GM18499 (cell line): ENCODE data around the gene TRIM17.

Source experiments
- ATAC-seq: cut with Tn5 transposase; IDR thresholded peaks from one replicate; pipeline ENCODE4 v1.9.1; 2021; ENCODE audit warnings: moderate number of reproducible peaks; ENCODE audit not compliant: insufficient read depth, unreplicated experiment

TRIM17 gene

GRCh38 chr1:228404107-228404720 is 12.4 kb downstream of the TRIM17 start:
- ATAC-seq, result no peak

DNA sequence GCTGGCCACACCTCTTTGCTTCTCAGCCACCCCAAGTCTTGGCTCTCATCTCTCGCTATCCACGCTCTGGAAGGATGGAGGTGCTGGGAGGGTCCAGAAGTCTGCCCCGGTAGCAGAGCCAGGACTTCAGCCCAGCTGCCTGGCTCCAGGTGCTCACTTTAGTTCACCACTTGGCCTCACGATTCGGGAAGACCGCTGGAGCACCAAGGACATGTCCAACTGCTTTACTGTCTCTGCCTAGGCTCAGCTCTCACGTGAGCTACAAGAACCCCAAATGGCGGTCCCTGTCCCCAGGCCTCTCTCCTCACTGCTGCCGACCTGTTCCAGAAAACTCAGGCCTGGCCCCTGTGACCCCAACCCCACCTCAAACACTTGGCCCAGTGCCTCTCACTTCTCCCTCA is 13.4 kb downstream of the TRIM17 start:
- no peak for ATAC-seq

DNA sequence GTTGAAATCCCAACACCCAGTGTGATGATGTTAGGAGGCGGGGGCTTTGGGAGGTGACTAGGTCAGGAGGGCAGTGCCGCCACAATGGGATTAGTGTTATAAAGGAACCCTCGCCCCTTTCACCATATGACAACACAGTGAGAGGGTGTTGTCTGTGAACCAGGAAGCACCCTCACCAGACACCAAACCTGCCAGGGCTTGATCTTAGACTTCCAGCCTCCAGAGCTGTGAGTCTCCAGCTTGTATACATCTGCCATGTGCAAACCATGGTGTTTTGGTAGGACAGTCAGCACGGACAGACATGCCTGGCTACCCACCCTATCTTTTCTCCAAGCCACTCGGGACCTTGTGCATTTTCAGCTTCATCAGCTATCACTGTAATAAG is 14.0 kb downstream of the TRIM17 start:
- no peak for ATAC-seq

DNA sequence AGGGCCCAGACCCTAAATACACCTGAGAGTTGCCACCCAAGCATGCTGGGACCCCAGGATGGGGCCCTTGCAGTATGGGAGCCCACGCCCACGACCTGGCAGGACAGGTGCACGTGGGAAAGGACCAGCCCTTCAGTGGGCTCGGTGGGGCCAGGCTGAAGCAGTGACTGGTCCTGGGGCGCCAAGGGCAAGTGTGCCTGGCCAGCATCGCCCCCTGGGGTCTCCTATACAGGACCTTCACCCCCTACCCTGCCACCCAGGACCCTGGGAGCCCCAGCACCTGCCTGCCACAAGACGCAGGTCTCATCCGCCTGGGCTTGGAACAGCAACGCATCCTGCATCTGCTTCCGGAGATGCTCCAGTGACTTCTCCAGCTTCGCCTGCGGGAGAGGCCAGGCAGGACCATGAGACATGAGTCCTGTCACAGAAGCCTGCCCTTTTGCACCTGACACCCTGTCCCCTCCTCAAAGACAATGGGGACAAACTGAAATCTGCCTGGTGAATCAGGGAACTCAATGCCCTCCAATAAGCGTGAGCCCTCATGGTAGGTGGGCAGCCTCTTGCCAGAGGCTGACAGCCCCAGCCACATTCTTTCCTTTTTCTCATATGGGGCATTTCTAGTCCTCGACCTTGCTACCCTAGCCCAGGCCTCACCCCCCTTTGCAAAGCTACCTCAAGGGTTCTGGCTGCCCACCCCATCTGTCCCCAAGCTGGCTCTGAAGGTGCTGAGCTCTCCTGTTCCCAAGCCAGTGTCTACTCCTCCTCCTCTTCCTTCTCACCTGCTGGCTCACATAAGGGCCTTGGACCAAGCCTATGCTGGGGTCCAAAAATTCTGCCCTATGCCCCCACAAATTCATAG is 14.7 kb downstream of the TRIM17 start:
- ATAC-seq, result no peak

DNA sequence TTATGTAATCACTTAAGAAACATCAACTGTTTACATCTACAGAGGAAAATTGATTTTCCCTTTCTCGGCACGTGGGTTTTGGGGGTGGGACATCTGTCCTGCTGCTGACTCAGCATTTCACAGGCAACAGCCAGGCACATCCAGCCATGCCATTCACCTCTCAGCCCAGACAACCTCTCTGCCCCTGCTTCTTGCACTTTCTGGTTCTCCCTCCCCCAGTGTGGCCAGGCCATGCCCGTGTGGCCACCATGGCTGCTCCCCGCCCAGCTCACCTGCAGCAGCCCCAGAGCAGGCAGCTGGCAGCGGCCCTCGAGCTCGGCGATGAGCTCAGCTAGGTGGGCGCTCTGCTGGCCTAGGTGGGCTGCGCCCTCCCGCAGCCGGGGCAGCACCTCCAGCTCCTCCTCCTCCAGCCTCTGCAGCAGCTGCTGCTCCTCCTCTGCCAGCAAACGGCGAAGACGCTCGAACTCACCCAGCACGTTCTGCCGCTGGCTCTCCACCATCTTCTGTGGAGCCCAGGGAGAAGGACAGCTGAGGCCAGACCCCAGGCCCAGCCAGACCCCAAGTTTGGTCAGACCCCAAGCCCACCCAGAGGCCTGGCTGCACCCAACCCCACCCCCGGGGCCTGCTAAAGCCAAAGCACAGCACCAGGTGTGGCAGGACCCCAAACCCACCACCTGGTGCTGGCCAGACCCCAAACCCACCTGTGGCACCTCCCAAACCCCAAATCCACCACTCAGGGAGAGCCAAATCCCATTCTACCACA is 15.8 kb downstream of the TRIM17 start:
- no peak for ATAC-seq

DNA sequence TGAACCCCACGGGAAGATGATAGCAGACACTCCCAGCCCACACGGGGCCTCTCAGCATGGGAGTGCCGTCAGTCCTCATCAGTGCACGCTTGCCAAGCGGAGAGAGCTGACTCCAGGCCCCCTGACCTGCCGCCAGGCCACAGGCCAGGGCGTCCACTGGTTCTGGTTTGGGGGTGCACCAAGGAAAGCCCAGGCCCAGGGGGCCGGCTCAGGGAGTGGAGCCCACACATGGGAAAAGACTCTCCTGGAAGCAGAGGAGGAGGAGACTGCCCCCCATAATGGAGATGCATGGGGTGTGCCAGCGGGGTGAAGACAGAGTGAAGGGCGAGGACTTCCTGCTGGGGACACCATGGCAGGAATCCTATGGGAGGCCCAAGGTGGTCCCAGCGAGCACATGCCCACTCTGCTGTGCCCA is 16.4 kb downstream of the TRIM17 start:
- ATAC-seq, result no peak

- ATAC-seq, result no peak
Observed at GRCh38 chr1:228399531-228400236, 17.0 kb downstream of the TRIM17 start.

DNA sequence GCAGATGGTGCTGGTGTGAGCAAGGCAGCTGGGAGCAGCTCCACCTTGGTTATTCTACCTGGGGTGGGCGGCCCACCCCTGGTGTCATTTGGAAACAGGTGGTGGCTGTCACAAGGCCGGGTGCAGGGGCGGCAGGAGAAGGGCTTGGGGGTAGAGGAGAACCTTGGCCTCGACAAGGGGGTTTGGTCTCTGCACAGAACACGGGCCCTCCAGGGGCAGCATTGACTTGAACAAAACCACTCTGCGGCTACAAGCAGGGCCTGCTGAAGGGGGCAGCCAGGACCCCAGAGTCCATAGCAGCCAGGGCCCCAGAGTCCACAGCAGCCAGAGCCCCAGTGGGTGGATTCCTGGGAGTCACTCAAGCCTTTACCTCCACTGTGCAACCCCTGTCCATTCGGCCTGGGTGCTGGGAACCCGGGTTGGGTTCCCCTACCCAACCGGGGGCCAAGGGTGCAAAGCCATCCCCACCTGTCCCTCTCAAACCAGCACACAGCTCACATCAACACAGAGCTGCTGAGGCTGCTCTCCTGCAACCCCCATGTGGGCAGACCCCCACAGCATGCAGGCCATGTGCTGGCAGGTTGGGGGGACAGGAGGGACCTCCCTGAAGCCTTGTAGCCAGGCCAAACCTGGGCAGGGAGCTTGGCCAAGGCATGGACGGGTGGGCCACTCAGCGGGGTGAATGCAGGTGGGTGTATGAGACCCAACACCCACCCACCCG is 17.8 kb downstream of the TRIM17 start:
- no peak for ATAC-seq

- ATAC-seq, result no peak
Observed at GRCh38 chr1:228397966-228398365, 18.7 kb downstream of the TRIM17 start.

DNA sequence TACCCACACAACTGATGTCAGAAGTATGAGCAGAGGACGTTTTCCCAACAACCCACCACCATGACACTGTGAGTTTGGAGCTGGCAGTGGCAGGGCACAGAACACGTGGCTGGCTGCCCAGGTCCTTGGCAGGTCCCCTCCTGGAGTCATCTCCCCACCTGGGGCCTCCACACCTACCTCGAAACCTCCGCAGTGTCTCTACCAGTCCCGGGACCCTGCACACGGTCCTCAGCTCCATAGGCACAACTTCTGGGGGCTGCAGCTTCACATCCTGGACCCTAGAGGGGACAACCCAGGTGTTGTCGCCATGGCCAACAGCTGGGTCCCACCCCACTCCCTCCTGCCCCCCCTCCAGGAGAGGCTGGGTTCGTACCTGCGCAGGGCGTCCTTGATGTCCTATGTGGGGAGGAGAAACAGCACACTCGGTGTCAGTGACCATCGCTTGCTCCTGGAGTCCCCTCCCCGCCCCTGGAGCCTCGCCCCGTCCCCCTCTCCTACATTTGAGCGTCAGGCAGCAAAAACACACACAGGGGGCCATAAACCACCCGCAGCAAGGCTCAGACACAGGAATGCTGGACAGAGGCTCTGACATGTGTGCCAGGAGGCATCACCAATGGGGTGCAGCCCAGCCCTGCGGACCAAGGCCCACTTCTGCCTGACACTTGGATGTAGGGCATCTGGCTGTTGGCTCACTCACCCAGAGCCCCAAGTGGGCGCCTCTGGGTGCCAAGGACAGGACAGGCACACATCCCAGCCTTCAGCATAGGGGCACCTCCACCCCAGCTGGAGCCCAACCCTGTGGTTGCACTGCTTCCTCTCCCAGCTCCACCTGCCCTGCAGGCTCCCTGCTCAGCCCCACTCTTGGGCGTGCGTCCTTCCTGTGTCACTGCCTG is 19.6 kb downstream of the TRIM17 start:
- ATAC-seq, result no peak

DNA sequence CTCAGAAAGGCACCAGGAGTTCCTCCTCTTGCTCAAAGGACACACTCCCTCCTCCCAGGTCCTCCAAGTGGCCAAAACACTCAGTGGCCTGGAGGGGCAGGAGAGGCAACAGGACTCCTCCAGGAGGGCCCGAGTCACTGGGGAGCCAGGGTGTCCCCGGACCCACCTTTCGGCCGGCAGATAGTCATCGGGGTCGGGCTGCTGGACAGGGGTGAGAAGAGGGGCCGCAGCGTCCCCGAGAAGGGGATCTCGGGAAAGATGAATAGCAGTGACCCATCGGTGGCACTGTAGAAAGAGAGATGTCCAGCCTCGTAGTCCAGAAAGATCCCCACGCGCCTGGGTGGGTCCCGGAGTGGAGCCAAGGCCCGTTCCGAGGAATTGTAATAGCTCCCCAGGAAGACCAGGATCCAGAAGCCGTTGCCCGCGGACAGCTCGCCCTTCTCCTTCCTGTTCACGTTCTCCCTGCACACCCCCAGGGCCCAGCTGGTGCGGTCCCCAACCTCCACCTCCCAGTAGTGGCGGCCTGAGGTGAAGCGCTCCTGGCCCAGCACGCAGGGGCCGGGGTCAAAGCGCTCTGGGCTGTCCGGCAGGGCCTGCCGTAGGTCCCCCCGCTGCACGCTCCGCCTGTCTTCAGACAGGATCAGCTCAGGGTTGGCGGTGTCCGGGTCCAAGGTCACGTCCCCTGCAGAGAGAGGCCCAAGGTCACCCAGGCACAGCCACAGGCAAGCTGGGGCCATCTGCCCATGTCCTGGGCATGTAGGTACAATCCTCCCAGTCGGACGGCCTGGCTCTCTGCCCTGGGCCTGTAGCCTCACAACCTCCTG is 21.9 kb downstream of the TRIM17 start:
- no peak for ATAC-seq

- ATAC-seq, result no peak
Observed at GRCh38 chr1:228393811-228394570, 22.7 kb downstream of the TRIM17 start.

GRCh38 chr1:228393268-228393701 is 23.4 kb downstream of the TRIM17 start:
- ATAC-seq, result no peak

GRCh38 chr1:228392111-228392936 is 24.3 kb downstream of the TRIM17 start:
- no peak for ATAC-seq

DNA sequence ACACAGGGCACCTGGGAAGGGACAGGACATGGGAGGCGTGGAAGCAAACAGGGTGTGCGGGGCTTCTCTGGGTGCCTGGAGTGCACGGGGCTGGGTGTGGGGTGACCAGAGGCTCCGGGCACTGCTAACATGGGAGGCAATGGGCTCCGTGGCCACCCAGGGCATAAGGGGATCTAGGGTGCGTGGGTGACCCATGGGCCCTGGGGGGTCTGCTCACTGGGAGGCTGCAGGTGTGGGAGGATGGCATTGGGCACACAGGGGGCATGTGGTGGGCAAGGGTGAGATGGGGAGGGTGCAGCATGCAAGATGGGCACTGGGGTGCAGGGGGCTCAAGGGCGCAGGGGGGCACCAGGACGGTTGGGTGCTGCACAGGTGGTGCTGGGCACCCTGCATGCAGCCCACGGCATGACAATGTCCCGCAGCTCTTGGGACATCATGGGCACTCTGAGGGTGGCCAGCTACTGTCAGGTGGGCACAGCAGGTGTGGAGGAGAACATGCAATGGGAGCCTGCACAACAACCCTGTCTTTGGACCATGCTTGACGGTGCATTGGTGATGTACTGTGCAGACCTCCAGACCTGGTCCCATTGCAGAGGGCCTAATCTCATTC is 25.1 kb downstream of the TRIM17 start:
- no peak for ATAC-seq

- no peak for ATAC-seq
Observed at GRCh38 chr1:228390649-228391048, 26.0 kb downstream of the TRIM17 start.
